GM12891 (cell line): ENCODE data around the gene RNF141.

Experiments
- POLR2A ChIP-seq: IDR thresholded peaks from 2 replicates; pipeline ENCODE4 v1.6.1; 2011; ENCODE audit warnings: low read depth, low read length, control low read depth
- POLR2AphosphoS5 ChIP-seq: IDR thresholded peaks from 2 replicates; pipeline ENCODE4 v1.6.1; 2011; ENCODE audit warnings: low read depth, low read length, control low read depth
- POU2F2 ChIP-seq: IDR thresholded peaks from 2 replicates; pipeline ENCODE4 v1.6.1; 2011; ENCODE audit warnings: low read depth, mild to moderate bottlenecking, control low read depth, low read length, moderate library complexity
- TAF1 ChIP-seq: IDR thresholded peaks from 2 replicates; pipeline ENCODE4 v1.6.1; 2011; ENCODE audit warnings: low read depth, low read length, control low read depth

GRCh38 chr11:10581481-10582019 is 40.6 kb upstream of the RNF141 start:
- TF ChIP-seq POLR2AphosphoS5 (no peak), POLR2A (no peak), TAF1 (no peak), POU2F2 (no peak)
